B cell (primary cell): Measurements from ENCODE around the gene NHP2. TPM values are rescaled to one million over a fixed set of nuclear protein-coding genes. Genes with fewer than 3 reads are reported as not detected.

ENCODE experiments used
- ATAC-seq: fragments of 200-7000 bp; cut with Tn5 transposase; one replicate; pipeline ENCODE4 v1.10.0; 2021; ENCODE audit warnings: low read depth, mild to moderate bottlenecking, moderate number of reproducible peaks, moderate library complexity
- CTCF ChIA-PET: fragments of 350-600 bp; sonication (Branson Sonifier 250); formaldehyde crosslinking; loops from one replicate; lab custom pipeline; 2021; ENCODE audit warnings: antibody characterized with exemption, inconsistent platforms; lab: Charles Lee
- POLR2A ChIA-PET: fragments of 350-600 bp; sonication (Branson Sonifier 250); formaldehyde crosslinking; loops from one replicate; lab custom pipeline; 2021; ENCODE audit warnings: antibody characterized with exemption; lab: Charles Lee
- DNase-seq: peaks from one replicate; pipeline ENCODE4 v3.0.0; 2013
- H2AFZ ChIP-seq: 2 replicates; pipeline ENCODE4 v1.6.1; 2012; ENCODE audit warnings: mild to moderate bottlenecking, low read depth, low read length; ENCODE audit not compliant: insufficient read depth, poor library complexity, severe bottlenecking
- H3K27ac ChIP-seq, 2 donors: 1 replicate in 1 of 2; 2 replicates in 1 of 2; pipeline ENCODE4 v1.5.1; 2012 to 2013; ENCODE audit warnings: low read length in 2 of 2, mild to moderate bottlenecking in 2 of 2, moderate library complexity in 1 of 2
- H3K27me3 ChIP-seq, 4 experiments: fragments of 200-600 bp in 1 of 4; sonication (generic) in 1 of 4; replicated peaks in 1 of 4; 1 replicate in 2 of 4; 2 replicates in 2 of 4; pipeline versions ENCODE4 v1.6.1 to v1.7.0; 2013 to 2016; ENCODE audit warnings: low read length in 3 of 4, mild to moderate bottlenecking in 2 of 4, mixed read lengths in 1 of 4, moderate library complexity in 1 of 4; ENCODE audit not compliant: insufficient read depth in 4 of 4, control insufficient read depth in 3 of 4; ENCODE audit errors: control extremely low read depth in 1 of 4
- H3K36me3 ChIP-seq, 2 experiments: replicated peaks in 1 of 2; 1 replicate in 1 of 2; 2 replicates in 1 of 2; pipeline versions ENCODE4 v1.6.1 to v1.7.1; 2013; ENCODE audit warnings: low read length in 1 of 2; ENCODE audit not compliant: insufficient read depth in 2 of 2, control insufficient read depth in 1 of 2; ENCODE audit errors: control extremely low read depth in 1 of 2, extremely low read depth in 1 of 2
- H3K4me1 ChIP-seq, 2 donors: fragments of 200-600 bp in 1 of 2; sonication (generic) in 1 of 2; 1 replicate in 1 of 2; 2 replicates in 1 of 2; pipeline versions ENCODE4 v1.5.1 to v1.6.1; 2013 to 2017; ENCODE audit warnings: low read length in 2 of 2; ENCODE audit not compliant: control insufficient read depth in 2 of 2, insufficient read depth in 2 of 2
- H3K4me2 ChIP-seq: replicated peaks from 2 replicates; pipeline ENCODE3; 2012; ENCODE audit warnings: mild to moderate bottlenecking, low read depth, low read length; ENCODE audit not compliant: poor library complexity, severe bottlenecking
- H3K4me3 ChIP-seq, 5 experiments: fragments of 200-600 bp in 1 of 5; sonication (generic) in 1 of 5; 1 replicate in 3 of 5; 2 replicates in 2 of 5; pipeline versions ENCODE4 v1.5.1 to v1.7.0; 2011 to 2016; ENCODE audit warnings: low read length in 4 of 5, mild to moderate bottlenecking in 4 of 5, low read depth in 2 of 5, control low read depth in 1 of 5, moderate library complexity in 1 of 5; ENCODE audit not compliant: insufficient read depth in 1 of 5; ENCODE audit errors: control extremely low read depth in 1 of 5, extremely low read depth in 1 of 5
- H3K79me2 ChIP-seq: fragments of 200-600 bp; sonication (generic); one replicate; pipeline ENCODE4 v1.6.0; 2016; ENCODE audit warnings: low read length; ENCODE audit not compliant: control insufficient read depth, insufficient read depth
- H3K9ac ChIP-seq: fragments of 200-600 bp; sonication (generic); 2 replicates; pipeline ENCODE4 v1.6.1; 2017; ENCODE audit warnings: mild to moderate bottlenecking, low read length, moderate library complexity
- H3K9me3 ChIP-seq, 3 donors: one replicate each; pipeline versions ENCODE4 v1.6.1 to v1.7.1; 2013; ENCODE audit warnings: low read length in 2 of 3; ENCODE audit not compliant: control insufficient read depth in 2 of 3, insufficient read depth in 1 of 3; ENCODE audit errors: control extremely low read depth in 1 of 3
- H4K20me1 ChIP-seq: 2 replicates; pipeline ENCODE4 v1.6.0; 2012; ENCODE audit warnings: mild to moderate bottlenecking, low read length; ENCODE audit not compliant: insufficient read depth, control insufficient read depth, poor library complexity, severe bottlenecking
- H3K27ac Mint-ChIP-seq: one replicate; pipeline ENCODE4 v1.8.0; 2021; ENCODE audit warnings: mixed read lengths
- H3K27me3 Mint-ChIP-seq: one replicate; pipeline ENCODE4 v1.8.0; 2021; ENCODE audit warnings: mixed read lengths
- H3K4me1 Mint-ChIP-seq: one replicate; pipeline ENCODE4 v1.8.0; 2021; ENCODE audit warnings: mixed read lengths
- H3K4me3 Mint-ChIP-seq: one replicate; pipeline ENCODE4 v1.8.0; 2021; ENCODE audit warnings: mixed read lengths
- H3K9me3 Mint-ChIP-seq: one replicate; pipeline ENCODE4 v1.8.0; 2022; ENCODE audit warnings: mixed read lengths; ENCODE audit not compliant: insufficient read depth
- EZH2 ChIP-seq: IDR thresholded peaks from 2 replicates; pipeline ENCODE4 v1.6.1; 2012; ENCODE audit warnings: borderline replicate concordance, low read depth, mild to moderate bottlenecking, moderate library complexity, low read length; ENCODE audit not compliant: insufficient read depth, poor library complexity, severe bottlenecking
- WGBS: methylation state at CpG from one replicate; pipeline ENCODE4 v1.1.5; 2013; ENCODE audit warnings: missing lambda C conversion rate; ENCODE audit not compliant: insufficient coverage; 5-methylcytosine and 5-hydroxymethylcytosine counted together
- intact Hi-C: fragments of 100-400 bp; cut with micrococcal nuclease; formaldehyde crosslinking; loops from one replicate; pipeline ENCODE4 v1.10.0; 2022
- polyA plus RNA-seq: library from polyadenylated mRNA; depleted of rRNA; stranded (reverse); fragments of >200 nt; gene quantifications from 2 replicates; pipeline ENCODE4 v1.2.3, GENCODE V29; 2012
- total RNA-seq, 2 donors: library from RNA; stranded (reverse); fragments of 120-200 nt in 1 of 2; gene quantifications; 1 replicate in 1 of 2; 2 replicates in 1 of 2; pipeline versions ENCODE4 v1.2.3 to v1.2.4, GENCODE V29; 2013 to 2022
- TF ChIP-seq, protein P1 (sequence below): fragments of 200-600 bp; IDR thresholded peaks from one replicate; pipeline ENCODE4 v1.8.0; 2022; ENCODE audit warnings: antibody characterized with exemption, mild to moderate bottlenecking

NHP2 gene
- total and polyA plus RNA-seq, 2 donors (not counting 1 experiment from before 2014, with no cell fraction given) = 66.0 to 99.8 TPM

DNA sequence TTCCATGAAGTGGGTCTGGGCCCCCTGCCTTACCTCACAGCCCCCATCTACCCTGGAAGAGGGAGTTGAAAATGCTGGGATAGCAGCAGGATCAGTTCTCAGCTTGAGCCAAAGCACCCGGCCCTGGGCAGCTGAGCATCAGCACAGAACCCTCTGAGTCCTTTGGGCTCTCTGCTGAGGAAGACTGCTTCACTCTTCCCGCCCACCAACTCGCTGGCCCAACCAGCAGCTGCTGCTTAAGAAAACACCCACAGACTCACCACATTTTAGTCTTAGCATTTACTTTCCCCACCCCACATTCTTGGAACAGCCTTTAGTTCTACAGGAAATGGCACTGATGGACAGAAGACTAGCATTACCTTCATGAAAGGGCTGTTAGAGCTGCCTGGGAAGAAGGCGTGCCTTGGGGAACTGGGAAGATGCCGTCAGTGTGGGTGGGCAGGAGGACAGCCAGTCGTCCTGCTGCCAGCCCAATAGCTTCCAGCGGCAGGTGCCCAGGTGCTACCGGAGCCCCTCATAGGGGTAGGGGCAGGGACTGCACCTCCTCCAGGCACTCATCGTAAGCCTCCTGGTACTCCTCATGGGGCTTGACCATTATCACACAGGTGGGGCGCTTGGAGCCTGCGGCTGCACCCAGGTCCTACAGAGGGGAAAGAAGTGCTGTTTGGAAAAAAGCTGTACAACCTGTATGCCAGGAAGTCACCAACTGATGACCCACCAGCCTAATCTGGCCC is 4.3 kb downstream of the NHP2 start:
- no peaks in the 10 kb centered on the region for H3K27me3 ChIP-seq
- peaks cover 12 to 20% of the 10 kb centered on the region in 2 donors for H3K4me1 ChIP-seq
- no peak overlapping the region for H2AFZ ChIP-seq
- peaks cover 25% of the 10 kb centered on the region for H3K79me2 ChIP-seq
- TF ChIP-seq, protein P1, sequence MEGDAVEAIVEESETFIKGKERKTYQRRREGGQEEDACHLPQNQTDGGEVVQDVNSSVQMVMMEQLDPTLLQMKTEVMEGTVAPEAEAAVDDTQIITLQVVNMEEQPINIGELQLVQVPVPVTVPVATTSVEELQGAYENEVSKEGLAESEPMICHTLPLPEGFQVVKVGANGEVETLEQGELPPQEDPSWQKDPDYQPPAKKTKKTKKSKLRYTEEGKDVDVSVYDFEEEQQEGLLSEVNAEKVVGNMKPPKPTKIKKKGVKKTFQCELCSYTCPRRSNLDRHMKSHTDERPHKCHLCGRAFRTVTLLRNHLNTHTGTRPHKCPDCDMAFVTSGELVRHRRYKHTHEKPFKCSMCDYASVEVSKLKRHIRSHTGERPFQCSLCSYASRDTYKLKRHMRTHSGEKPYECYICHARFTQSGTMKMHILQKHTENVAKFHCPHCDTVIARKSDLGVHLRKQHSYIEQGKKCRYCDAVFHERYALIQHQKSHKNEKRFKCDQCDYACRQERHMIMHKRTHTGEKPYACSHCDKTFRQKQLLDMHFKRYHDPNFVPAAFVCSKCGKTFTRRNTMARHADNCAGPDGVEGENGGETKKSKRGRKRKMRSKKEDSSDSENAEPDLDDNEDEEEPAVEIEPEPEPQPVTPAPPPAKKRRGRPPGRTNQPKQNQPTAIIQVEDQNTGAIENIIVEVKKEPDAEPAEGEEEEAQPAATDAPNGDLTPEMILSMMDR = no peak
- TF ChIP-seq EZH2 = no peak
- no peaks in the 10 kb centered on the region for H3K9me3 ChIP-seq
- intact Hi-C loops = no loop called here
- no peak overlapping the region for H3K4me2 ChIP-seq
- peak overlapping the region; percentile 15 for H3K27ac Mint-ChIP-seq
- ChIA-PET CTCF (interaction anchor here (0.6 to 22.8 kb wide), 5 partner anchors 11 to 72 kb away, joined by 3 to 540 read pairs (median 4); no protein-coding TSS in a partner anchor), POLR2A (interaction anchor here (0.7 to 1.6 kb wide), 2 partner anchors 22 to 32 kb away, joined by 3 to 4 read pairs; no protein-coding TSS in a partner anchor)
- H3K4me3 Mint-ChIP-seq = no peak overlapping the region
- no peak for DNase-seq
- ATAC-seq = no peak
- no peaks in the 10 kb centered on the region for H3K9me3 Mint-ChIP-seq
- H3K36me3 ChIP-seq = peaks cover 2 to 59% of the 10 kb centered on the region in 2 experiments
- 97% methylated on average over 8 of the region's 11 CpGs for WGBS
- no peak overlapping the region for H3K4me3 ChIP-seq
- no peaks in the 10 kb centered on the region for H3K27me3 Mint-ChIP-seq
- no peak overlapping the region for H3K9ac ChIP-seq
- no peak overlapping the region for H3K27ac ChIP-seq
- peaks cover 27% of the 10 kb centered on the region for H3K4me1 Mint-ChIP-seq
- H4K20me1 ChIP-seq = peaks cover 38% of the 10 kb centered on the region

DNA sequence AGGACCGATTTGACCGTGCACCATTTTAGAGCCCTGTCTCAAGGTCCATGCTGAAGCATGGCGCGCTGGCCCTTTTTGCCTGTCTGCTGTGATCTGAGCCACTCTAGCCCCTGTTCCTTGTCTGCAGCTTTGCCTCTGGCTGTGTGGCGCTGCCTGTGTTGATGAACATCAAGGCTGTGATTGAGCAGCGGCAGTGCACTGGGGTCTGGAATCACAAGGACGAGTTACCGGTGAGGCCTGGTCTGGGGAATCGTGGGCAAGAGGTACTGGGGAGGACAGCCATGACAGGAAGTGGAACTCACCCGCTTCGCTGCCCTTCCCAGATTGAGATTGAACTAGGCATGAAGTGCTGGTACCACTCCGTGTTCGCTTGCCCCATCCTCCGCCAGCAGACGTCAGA is 6.3 kb downstream of the NHP2 start:
- no peaks in the 10 kb centered on the region for H3K9me3 Mint-ChIP-seq
- no peak overlapping the region for H3K4me3 Mint-ChIP-seq
- Histone ChIP-seq H3K9me3 (no peaks in the 10 kb centered on the region), H3K4me1 (peaks cover 3 to 6% of the 10 kb centered on the region in 2 donors), H4K20me1 (peaks cover 30% of the 10 kb centered on the region), H3K4me2 (no peak overlapping the region), H3K4me3 (no peak overlapping the region), H3K79me2 (peaks cover 14% of the 10 kb centered on the region), H3K9ac (no peak overlapping the region), H3K27ac (no peak overlapping the region), H3K36me3 (peaks cover 2 to 78% of the 10 kb centered on the region in 2 experiments), H3K27me3 (no peaks in the 10 kb centered on the region), H2AFZ (no peak overlapping the region)
- ChIA-PET CTCF (interaction anchor here (0.6 to 22.8 kb wide), 5 partner anchors 9 to 70 kb away, joined by 3 to 540 read pairs (median 23); no protein-coding TSS in a partner anchor), POLR2A (interaction anchor here (0.6 kb wide), 1 partner anchor 11 kb away, joined by 3 read pairs; no protein-coding TSS in a partner anchor)
- intact Hi-C loops = loop anchor here (2.0 kb wide), 1 partner anchor 17 kb away; the partner anchor contains the start of gene RMND5B
- WGBS = 89% methylated on average over 15 of the region's 15 CpGs
- ATAC-seq (no peak), DNase-seq (no peak)
- peaks cover 13% of the 10 kb centered on the region for H3K4me1 Mint-ChIP-seq
- no peak overlapping the region for H3K27ac Mint-ChIP-seq
- H3K27me3 Mint-ChIP-seq = no peaks in the 10 kb centered on the region
- TF ChIP-seq, protein P1 = no peak
- no peak for TF ChIP-seq EZH2
